ENCODE data around the gene EXOC4. TPM values are rescaled to one million over a fixed set of nuclear protein-coding genes. Genes with fewer than 3 reads are reported as not detected.

EXOC4 gene
- total and polyA plus RNA-seq, 2 experiments from 2014 or later = 23.9 to 51.7 TPM

DNA sequence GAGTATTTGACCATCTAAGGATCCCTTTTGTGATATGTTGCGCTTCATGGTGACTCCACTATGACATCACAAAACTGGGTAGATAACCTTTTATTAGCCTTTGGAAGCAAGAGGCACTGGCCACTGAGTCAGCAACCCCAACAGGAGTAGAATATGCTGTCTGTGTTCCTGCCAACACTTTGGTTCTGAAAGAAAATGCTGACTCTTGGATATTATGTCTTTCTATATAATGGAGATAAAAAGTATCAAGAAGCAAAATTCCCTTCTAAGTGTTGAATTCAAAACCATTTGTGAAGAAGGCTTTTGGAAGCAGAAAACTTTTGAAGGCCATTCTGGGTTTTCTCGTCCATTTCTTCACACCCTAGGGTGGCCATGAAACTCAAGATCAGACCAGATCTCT is 528.0 kb downstream of the EXOC4 start:
- Histone ChIP-seq H2AFZ (no peak overlapping the region), H3K9ac (no peak overlapping the region), H3K36me3 (ENCODE audit: low read depth) (no peaks in the 10 kb centered on the region), H3K79me2 (ENCODE audit: insufficient read depth) (no peaks in the 10 kb centered on the region), H4K20me1 (ENCODE audit: insufficient read depth) (no peaks in the 10 kb centered on the region), H3F3A (ENCODE audit: insufficient read depth) (no peaks in the 10 kb centered on the region), H3K9me2 (ENCODE audit: insufficient read depth) (no peaks in the 10 kb centered on the region), H3K9me3 (ENCODE audit: low read depth) (no peaks in the 10 kb centered on the region), H3K4me2 (ENCODE audit: unreplicated experiment) (no peak overlapping the region), H3K27ac (no peak overlapping the region), H3K27me3 (replicated peaks; ENCODE audit: insufficient read depth) (no peaks in the 10 kb centered on the region), H3K4me3 (no peak overlapping the region), H3K4me1 (ENCODE audit: insufficient read depth) (no peaks in the 10 kb centered on the region)
- DNase-seq = no peak
- TF ChIP-seq EZH2 (IDR thresholded peaks at IDR 0.05; ENCODE audit: insufficient read depth, poor library complexity, severe bottlenecking) (no peak), EZH2phosphoT487 (IDR thresholded peaks at IDR 0.05; ENCODE audit: insufficient read depth, low read depth) (no peak)
- in situ Hi-C loops (cut with MboI) = no loop called here
- 69 to 80% methylated on average over 2 of the region's 2 CpGs for WGBS, 2 experiments (ENCODE audit: low coverage in 1 of 2, low lambda C conversion rate in 2 of 2, missing lambda C conversion rate in 2 of 2)

DNA sequence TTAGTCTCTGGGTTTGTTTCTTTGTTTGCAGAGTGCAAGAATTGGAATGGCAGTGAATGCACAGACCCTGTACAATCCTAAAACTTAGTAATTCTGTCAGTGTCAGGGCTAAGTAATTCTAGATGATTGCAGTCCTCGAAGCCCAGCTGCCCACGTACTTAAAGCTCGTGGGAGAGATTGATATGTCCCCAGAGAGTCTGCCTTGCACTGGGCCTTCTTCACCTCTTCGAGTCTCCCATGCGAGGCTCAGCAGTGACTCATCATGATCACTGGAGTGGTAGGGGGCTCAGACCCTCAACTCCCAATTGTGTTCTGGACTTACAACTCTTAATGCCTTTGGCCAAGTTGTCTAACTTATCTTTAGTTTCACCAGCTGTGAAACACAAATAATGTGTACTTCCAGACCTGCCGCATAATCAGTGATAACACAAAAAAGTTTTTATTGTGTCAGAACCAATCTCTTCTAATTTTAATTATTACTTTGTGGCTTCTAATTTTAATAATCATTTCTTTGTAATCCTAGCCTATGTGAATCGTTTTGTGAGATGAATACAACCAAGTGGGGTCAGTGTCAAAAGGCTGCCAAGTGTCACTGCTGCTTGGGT is 528.7 kb downstream of the EXOC4 start:
- Histone ChIP-seq H3K27me3 (replicated peaks; ENCODE audit: insufficient read depth) (no peaks in the 10 kb centered on the region), H4K20me1 (ENCODE audit: insufficient read depth) (no peaks in the 10 kb centered on the region), H3K4me2 (ENCODE audit: unreplicated experiment) (no peak overlapping the region), H3K4me3 (no peak overlapping the region), H3K9ac (no peak overlapping the region), H3K9me3 (ENCODE audit: low read depth) (no peaks in the 10 kb centered on the region), H3K9me2 (ENCODE audit: insufficient read depth) (no peaks in the 10 kb centered on the region), H3K4me1 (ENCODE audit: insufficient read depth) (no peaks in the 10 kb centered on the region), H3F3A (ENCODE audit: insufficient read depth) (no peaks in the 10 kb centered on the region), H3K79me2 (ENCODE audit: insufficient read depth) (no peaks in the 10 kb centered on the region), H2AFZ (no peak overlapping the region), H3K27ac (no peak overlapping the region), H3K36me3 (ENCODE audit: low read depth) (no peaks in the 10 kb centered on the region)
- in situ Hi-C loops (cut with MboI) = no loop called here
- TF ChIP-seq EZH2phosphoT487 (IDR thresholded peaks at IDR 0.05; ENCODE audit: insufficient read depth, low read depth) = no peak
- no peak for TF ChIP-seq EZH2 (IDR thresholded peaks at IDR 0.05; ENCODE audit: insufficient read depth, poor library complexity, severe bottlenecking)
- no peak for DNase-seq
- WGBS, 2 experiments (ENCODE audit: low coverage in 1 of 2, low lambda C conversion rate in 2 of 2, missing lambda C conversion rate in 2 of 2) = 85 to 86% methylated on average over 7 of the region's 7 CpGs

DNA sequence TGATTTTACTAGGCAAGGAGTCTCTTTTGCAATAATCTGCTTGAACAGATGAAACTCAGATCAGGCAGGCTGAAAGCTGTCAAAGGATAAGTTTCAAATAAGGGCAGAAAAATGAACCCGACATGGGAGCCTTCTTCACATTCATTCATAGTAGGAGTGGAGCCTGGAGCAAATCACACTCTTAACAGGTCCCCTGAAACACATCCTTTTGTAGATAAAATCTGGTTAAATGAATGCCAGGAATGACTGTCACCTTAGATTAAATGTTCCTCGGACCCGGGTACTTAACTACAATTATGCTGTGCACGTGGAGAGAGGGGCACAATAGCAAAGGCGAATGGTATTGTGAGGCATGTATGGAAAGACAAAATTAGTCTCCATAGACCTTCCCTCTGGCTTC is 529.6 kb downstream of the EXOC4 start:
- H3K9ac ChIP-seq = no peak overlapping the region
- no peak overlapping the region for H3K4me3 ChIP-seq
- H3K79me2 ChIP-seq (ENCODE audit: insufficient read depth) = no peaks in the 10 kb centered on the region
- H3K27me3 ChIP-seq (replicated peaks; ENCODE audit: insufficient read depth) = no peaks in the 10 kb centered on the region
- no peaks in the 10 kb centered on the region for H3K36me3 ChIP-seq (ENCODE audit: low read depth)
- no peak overlapping the region for H2AFZ ChIP-seq
- no peaks in the 10 kb centered on the region for H3K9me3 ChIP-seq (ENCODE audit: low read depth)
- H3K4me1 ChIP-seq (ENCODE audit: insufficient read depth) = no peaks in the 10 kb centered on the region
- in situ Hi-C loops (cut with MboI) = no loop called here
- no peak overlapping the region for H3K27ac ChIP-seq
- TF ChIP-seq EZH2phosphoT487 (IDR thresholded peaks at IDR 0.05; ENCODE audit: insufficient read depth, low read depth) = no peak
- no peak for TF ChIP-seq EZH2 (IDR thresholded peaks at IDR 0.05; ENCODE audit: insufficient read depth, poor library complexity, severe bottlenecking)
- no peaks in the 10 kb centered on the region for H3K9me2 ChIP-seq (ENCODE audit: insufficient read depth)
- no peak overlapping the region for H3K4me2 ChIP-seq (ENCODE audit: unreplicated experiment)
- H4K20me1 ChIP-seq (ENCODE audit: insufficient read depth) = no peaks in the 10 kb centered on the region
- no peaks in the 10 kb centered on the region for H3F3A ChIP-seq (ENCODE audit: insufficient read depth)
- no peak for DNase-seq
- WGBS, 2 experiments (ENCODE audit: low coverage in 1 of 2, low lambda C conversion rate in 2 of 2, missing lambda C conversion rate in 2 of 2) = 99 to 100% methylated on average over 5 of the region's 5 CpGs

DNA sequence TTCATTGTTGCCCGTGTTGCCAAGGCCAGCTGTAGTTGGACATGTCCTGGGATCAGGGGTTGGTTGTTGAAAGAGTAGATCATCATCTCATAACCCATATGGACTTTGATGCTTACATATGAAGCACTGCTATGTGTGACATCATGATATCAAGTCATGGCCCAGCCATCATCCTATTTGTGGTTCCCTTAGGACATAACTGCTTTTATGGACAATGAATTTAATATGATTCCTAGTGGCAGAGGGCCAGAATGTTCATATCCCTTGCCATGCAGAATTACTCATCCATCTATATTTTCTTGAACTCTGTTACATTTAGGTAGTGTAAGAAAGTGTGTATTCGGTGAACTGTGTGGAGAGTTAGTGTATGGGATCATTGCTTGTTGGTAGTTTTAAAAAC is 530.4 kb downstream of the EXOC4 start:
- Histone ChIP-seq H3K9ac (no peak overlapping the region), H3K9me3 (ENCODE audit: low read depth) (no peaks in the 10 kb centered on the region), H4K20me1 (ENCODE audit: insufficient read depth) (no peaks in the 10 kb centered on the region), H3K27ac (no peak overlapping the region), H3K27me3 (replicated peaks; ENCODE audit: insufficient read depth) (no peaks in the 10 kb centered on the region), H3K4me3 (no peak overlapping the region), H3K36me3 (ENCODE audit: low read depth) (no peaks in the 10 kb centered on the region), H3K9me2 (ENCODE audit: insufficient read depth) (no peaks in the 10 kb centered on the region), H3K4me1 (ENCODE audit: insufficient read depth) (no peaks in the 10 kb centered on the region), H2AFZ (no peak overlapping the region), H3K79me2 (ENCODE audit: insufficient read depth) (no peaks in the 10 kb centered on the region), H3F3A (ENCODE audit: insufficient read depth) (no peaks in the 10 kb centered on the region), H3K4me2 (ENCODE audit: unreplicated experiment) (no peak overlapping the region)
- WGBS, 2 experiments (ENCODE audit: low coverage in 1 of 2, low lambda C conversion rate in 2 of 2, missing lambda C conversion rate in 2 of 2) = 99 to 100% methylated on average over 2 of the region's 2 CpGs
- DNase-seq = no peak
- in situ Hi-C loops (cut with MboI) = no loop called here
- TF ChIP-seq EZH2phosphoT487 (IDR thresholded peaks at IDR 0.05; ENCODE audit: insufficient read depth, low read depth) (no peak), EZH2 (IDR thresholded peaks at IDR 0.05; ENCODE audit: insufficient read depth, poor library complexity, severe bottlenecking) (no peak)
